ENCODE measurements around the gene CEACAM7. TPM values are rescaled to one million over a fixed set of nuclear protein-coding genes. Genes with fewer than 3 reads are reported as not detected.

CEACAM7 gene
- total and polyA plus RNA-seq, 11 donors: 0.12 to 0.26 TPM; not detected in 9

- Histone ChIP-seq H3K4me1 (no peaks in the 10 kb centered on the region), H3K4me3 (no peak overlapping the region), H3K36me3 (no peaks in the 10 kb centered on the region), H3K27me3 (peaks cover 0 to 56% (median 16%) of the 10 kb centered on the region in 9 donors), H3K9me3 (peaks cover 0 to 10% (median 4%) of the 10 kb centered on the region in 12 donors), H3K27ac (no peak overlapping the region)
- ATAC-seq (no peak), DNase-seq (no peak)
- TF ChIP-seq CTCF (IDR thresholded peaks at IDR 0.05): no peak
- TF ChIP-seq POLR2A (IDR thresholded peaks at IDR 0.05): no peak
- intact Hi-C loops (cut with DNase I): no loop called here
- WGBS, 4 donors: 66 to 73% (median 71%) methylated on average over 5 of the region's 5 CpGs
Measured at GRCh38 chr19:41671486-41671885, 16.6 kb downstream of the CEACAM7 start.

GRCh38 chr19:41670755-41671154, 17.3 kb downstream of the CEACAM7 start:
- H3K4me3 ChIP-seq: no peak overlapping the region
- peaks cover 0 to 50% (median 16%) of the 10 kb centered on the region in 9 donors for H3K27me3 ChIP-seq
- H3K4me1 ChIP-seq: no peaks in the 10 kb centered on the region
- intact Hi-C loops (cut with DNase I): no loop called here
- DNase-seq: no peak
- TF ChIP-seq CTCF (IDR thresholded peaks at IDR 0.05): no peak
- no peak for TF ChIP-seq POLR2A (IDR thresholded peaks at IDR 0.05)
- no peak for ATAC-seq
- H3K9me3 ChIP-seq: peaks cover 0 to 17% (median 11%) of the 10 kb centered on the region in 12 donors
- no peak overlapping the region for H3K27ac ChIP-seq
- no peaks in the 10 kb centered on the region for H3K36me3 ChIP-seq

- no peak for ATAC-seq
- H3K27ac ChIP-seq: no peak overlapping the region
- WGBS, 4 donors: 54 to 69% (median 65%) methylated on average over 1 of the region's 1 CpG
- intact Hi-C loops (cut with DNase I): no loop called here
- H3K4me3 ChIP-seq: no peak overlapping the region
- H3K9me3 ChIP-seq: peaks cover 0 to 35% (median 18%) of the 10 kb centered on the region in 12 donors
- no peak for DNase-seq
- H3K4me1 ChIP-seq: no peaks in the 10 kb centered on the region
- TF ChIP-seq CTCF (IDR thresholded peaks at IDR 0.05) (no peak), POLR2A (IDR thresholded peaks at IDR 0.05) (no peak)
- H3K36me3 ChIP-seq: no peaks in the 10 kb centered on the region
- peaks cover 0 to 38% (median 10%) of the 10 kb centered on the region in 9 donors for H3K27me3 ChIP-seq
Measured at GRCh38 chr19:41668315-41668714, 19.8 kb downstream of the CEACAM7 start.

- no peaks in the 10 kb centered on the region for H3K4me1 ChIP-seq
- 53 to 66% (median 61%) methylated on average over 2 of the region's 2 CpGs for WGBS, 4 donors
- H3K27ac ChIP-seq: no peak overlapping the region
- no peak overlapping the region for H3K4me3 ChIP-seq
- DNase-seq (no peak), ATAC-seq (no peak)
- peaks cover 0 to 36% (median 18%) of the 10 kb centered on the region in 12 donors for H3K9me3 ChIP-seq
- no peaks in the 10 kb centered on the region for H3K36me3 ChIP-seq
- TF ChIP-seq CTCF (IDR thresholded peaks at IDR 0.05) (no peak), POLR2A (IDR thresholded peaks at IDR 0.05) (no peak)
- H3K27me3 ChIP-seq: peaks cover 0 to 26% (median 4%) of the 10 kb centered on the region in 9 donors
- intact Hi-C loops (cut with DNase I): no loop called here
Measured at GRCh38 chr19:41666075-41666474, 22.0 kb downstream of the CEACAM7 start.

Data from heart left ventricle (tissue), 16 donors.